ENCODE results near the gene FBN1. TPM values are rescaled to one million over a fixed set of nuclear protein-coding genes. Genes with fewer than 3 reads are reported as not detected.

The FBN1 gene
- total and polyA plus RNA-seq, 12 donors: 5.6 to 84.6 (median 54.5) TPM

DNA sequence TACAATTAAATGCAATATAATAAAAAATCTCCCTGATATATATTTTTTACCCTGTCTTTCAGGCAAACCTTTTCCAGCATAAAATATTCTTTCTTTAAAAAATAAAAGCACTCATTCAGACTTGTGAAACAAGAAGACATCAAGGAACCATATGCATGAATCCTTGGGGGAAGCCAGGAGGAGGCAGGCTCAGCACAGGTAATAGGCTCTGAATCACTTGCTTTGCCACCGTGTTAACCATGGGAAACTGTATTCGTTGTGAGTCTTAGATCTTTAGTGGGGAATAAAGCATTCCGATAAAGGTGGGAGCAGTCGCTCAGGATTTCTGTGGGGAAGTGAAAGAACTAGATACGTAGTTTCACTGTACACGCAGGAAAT is 42.4 kb downstream of the FBN1 start:
- intact Hi-C loops (cut with DNase I): no loop called here
- Histone ChIP-seq H3K4me1 (replicated peaks in 1 of 2) (peaks cover 0 to 13% of the 10 kb centered on the region in 2 donors), H3K36me3 (replicated peaks in 1 of 2) (no peaks in the 10 kb centered on the region), H3K27ac (peak overlapping the region in 1 of 5 donors; percentile 26), H3K4me3 (no peak overlapping the region), H3K27me3 (no peaks in the 10 kb centered on the region), H3K9me3 (replicated peaks in 1 of 3) (no peaks in the 10 kb centered on the region)
- TF ChIP-seq CTCF (IDR thresholded peaks at IDR 0.05): no peak
- no peak for TF ChIP-seq POLR2A (IDR thresholded peaks at IDR 0.05)
- WGBS, 4 donors: 82 to 86% (median 84%) methylated on average over 6 of the region's 6 CpGs
- DNase-seq: no peak

- 55 to 67% (median 64%) methylated on average over 4 of the region's 4 CpGs for WGBS, 4 donors
- Histone ChIP-seq H3K9me3 (replicated peaks in 1 of 3) (no peaks in the 10 kb centered on the region), H3K27me3 (no peaks in the 10 kb centered on the region), H3K27ac (peak overlapping the region in 1 of 5 donors; percentile 26), H3K4me3 (no peak overlapping the region), H3K4me1 (replicated peaks in 1 of 2) (peaks cover 0 to 13% of the 10 kb centered on the region in 2 donors), H3K36me3 (replicated peaks in 1 of 2) (no peaks in the 10 kb centered on the region)
- no peak for DNase-seq
- TF ChIP-seq CTCF (IDR thresholded peaks at IDR 0.05) (no peak), POLR2A (IDR thresholded peaks at IDR 0.05) (no peak)
- intact Hi-C loops (cut with DNase I): no loop called here
These were observed 43.0 kb downstream of the FBN1 start for GRCh38 chr15:48602358-48603122.

- Histone ChIP-seq H3K4me1 (replicated peaks in 1 of 2) (peaks cover 0 to 13% of the 10 kb centered on the region in 2 donors), H3K4me3 (no peak overlapping the region), H3K9me3 (replicated peaks in 1 of 3) (no peaks in the 10 kb centered on the region), H3K36me3 (replicated peaks in 1 of 2) (no peaks in the 10 kb centered on the region), H3K27me3 (no peaks in the 10 kb centered on the region), H3K27ac (no peak overlapping the region)
- TF ChIP-seq CTCF (IDR thresholded peaks at IDR 0.05): no peak
- TF ChIP-seq POLR2A (IDR thresholded peaks at IDR 0.05): no peak
- intact Hi-C loops (cut with DNase I): no loop called here
- WGBS, 4 donors: 85 to 93% (median 90%) methylated on average over 4 of the region's 4 CpGs
- no peak for DNase-seq
These were observed 44.4 kb downstream of the FBN1 start for GRCh38 chr15:48601095-48601494.

- no peak for DNase-seq
- H3K4me3 ChIP-seq: no peak overlapping the region
- H3K27me3 ChIP-seq: no peaks in the 10 kb centered on the region
- intact Hi-C loops (cut with DNase I): no loop called here
- no peaks in the 10 kb centered on the region for H3K36me3 ChIP-seq (replicated peaks in 1 of 2)
- TF ChIP-seq CTCF (IDR thresholded peaks at IDR 0.05) (no peak), POLR2A (IDR thresholded peaks at IDR 0.05) (no peak)
- no peak overlapping the region for H3K27ac ChIP-seq
- 85 to 92% (median 88%) methylated on average over 4 of the region's 4 CpGs for WGBS, 4 donors
- H3K4me1 ChIP-seq (replicated peaks in 1 of 2): peaks cover 4 to 11% of the 10 kb centered on the region in 2 donors
- H3K9me3 ChIP-seq (replicated peaks in 1 of 3): no peaks in the 10 kb centered on the region
These were observed 48.7 kb downstream of the FBN1 start for GRCh38 chr15:48596841-48597240.

Measured in adrenal gland (tissue), 12 donors.